Testis (tissue), 2 donors: ENCODE measurements around the gene CREBRF.

Experiments used
- CTCF ChIP-seq, 3 experiments: fragments of 450-650 bp in 2 of 3; fragments of 200-600 bp in 1 of 3; sonication (generic) in 1 of 3; IDR thresholded peaks; one replicate each; pipeline ENCODE4 v1.5.1; 2016 to 2019; ENCODE audit warnings: antibody characterized with exemption in 3 of 3, mild to moderate bottlenecking in 2 of 3, moderate library complexity in 1 of 3
- POLR2A ChIP-seq: fragments of 450-650 bp; IDR thresholded peaks from one replicate; pipeline ENCODE4 v1.6.1; 2017; ENCODE audit warnings: antibody characterized with exemption, mild to moderate bottlenecking, moderate library complexity

DNA sequence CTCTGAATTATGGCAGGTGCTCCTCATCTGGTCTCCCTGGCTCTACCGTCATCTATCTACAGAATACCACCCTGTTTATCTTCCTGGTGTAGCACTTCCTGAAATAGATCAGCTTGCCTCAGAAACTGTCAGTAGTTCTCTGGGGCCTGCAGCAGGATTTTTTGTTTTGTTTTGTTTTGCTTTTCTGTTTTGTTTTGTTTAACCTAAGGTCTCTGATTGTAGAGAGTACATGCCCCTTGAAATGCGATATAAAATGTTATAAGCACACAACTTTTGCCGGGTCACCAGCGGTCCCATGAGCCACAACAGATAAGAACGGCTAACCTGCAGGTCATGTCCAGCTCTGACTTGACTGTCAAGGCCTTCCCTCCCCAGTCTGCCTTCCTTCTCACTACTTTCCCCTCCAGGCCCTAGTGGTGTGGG, 26.6 kb upstream of the CREBRF start:
- TF ChIP-seq CTCF (IDR thresholded peaks at IDR 0.05), result no peak
- TF ChIP-seq POLR2A, result no peak
